Epithelial cell of esophagus (primary cell): ENCODE results near the gene NSMCE1.
A peak's percentile ranks its signal among the peaks of the same experiment; 100 is the strongest.
"Not testable (repeated sequence)": the region's sequence is repeated elsewhere in the genome, so short reads cannot be mapped to it uniquely, and the experiment has no call there.

ENCODE experiments used
- DNase-seq: peaks from one replicate; pipeline ENCODE4 v3.0.0; 2010; ENCODE audit warnings: low read depth
- H3K4me3 ChIP-seq: 2 replicates; pipeline ENCODE4 v1.5.1; 2011; ENCODE audit warnings: mild to moderate bottlenecking, low read length, control low read depth
- TF ChIP-seq, protein P1 (sequence below): IDR thresholded peaks from 2 replicates; pipeline ENCODE4 v1.5.1; 2011; ENCODE audit warnings: low read depth, mild to moderate bottlenecking, low read length, control low read depth, inconsistent platforms; ENCODE audit not compliant: insufficient read depth; ENCODE audit errors: missing control alignments

The NSMCE1 gene

DNA sequence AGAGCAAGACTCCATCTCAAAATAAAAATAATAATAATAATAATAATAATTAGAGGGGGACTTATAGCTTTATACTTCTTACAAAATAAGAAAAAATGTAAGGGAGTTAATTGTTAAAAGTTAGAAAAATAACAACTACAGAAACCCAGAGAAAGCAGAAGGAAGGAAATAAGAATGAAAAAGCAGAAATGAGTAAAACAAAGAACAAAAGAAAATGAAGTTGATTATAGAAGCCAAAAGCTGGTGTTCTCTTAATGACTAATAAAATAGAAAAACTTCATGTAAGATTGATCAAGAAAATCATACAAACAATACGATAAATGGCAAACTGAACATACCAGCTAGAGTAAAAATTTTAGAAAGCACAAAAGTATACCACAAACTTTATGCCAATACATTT lies 6.8 kb upstream of the NSMCE1 start:
- TF ChIP-seq, protein P1, sequence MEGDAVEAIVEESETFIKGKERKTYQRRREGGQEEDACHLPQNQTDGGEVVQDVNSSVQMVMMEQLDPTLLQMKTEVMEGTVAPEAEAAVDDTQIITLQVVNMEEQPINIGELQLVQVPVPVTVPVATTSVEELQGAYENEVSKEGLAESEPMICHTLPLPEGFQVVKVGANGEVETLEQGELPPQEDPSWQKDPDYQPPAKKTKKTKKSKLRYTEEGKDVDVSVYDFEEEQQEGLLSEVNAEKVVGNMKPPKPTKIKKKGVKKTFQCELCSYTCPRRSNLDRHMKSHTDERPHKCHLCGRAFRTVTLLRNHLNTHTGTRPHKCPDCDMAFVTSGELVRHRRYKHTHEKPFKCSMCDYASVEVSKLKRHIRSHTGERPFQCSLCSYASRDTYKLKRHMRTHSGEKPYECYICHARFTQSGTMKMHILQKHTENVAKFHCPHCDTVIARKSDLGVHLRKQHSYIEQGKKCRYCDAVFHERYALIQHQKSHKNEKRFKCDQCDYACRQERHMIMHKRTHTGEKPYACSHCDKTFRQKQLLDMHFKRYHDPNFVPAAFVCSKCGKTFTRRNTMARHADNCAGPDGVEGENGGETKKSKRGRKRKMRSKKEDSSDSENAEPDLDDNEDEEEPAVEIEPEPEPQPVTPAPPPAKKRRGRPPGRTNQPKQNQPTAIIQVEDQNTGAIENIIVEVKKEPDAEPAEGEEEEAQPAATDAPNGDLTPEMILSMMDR = no peak
- no peak overlapping the region for H3K4me3 ChIP-seq

DNA sequence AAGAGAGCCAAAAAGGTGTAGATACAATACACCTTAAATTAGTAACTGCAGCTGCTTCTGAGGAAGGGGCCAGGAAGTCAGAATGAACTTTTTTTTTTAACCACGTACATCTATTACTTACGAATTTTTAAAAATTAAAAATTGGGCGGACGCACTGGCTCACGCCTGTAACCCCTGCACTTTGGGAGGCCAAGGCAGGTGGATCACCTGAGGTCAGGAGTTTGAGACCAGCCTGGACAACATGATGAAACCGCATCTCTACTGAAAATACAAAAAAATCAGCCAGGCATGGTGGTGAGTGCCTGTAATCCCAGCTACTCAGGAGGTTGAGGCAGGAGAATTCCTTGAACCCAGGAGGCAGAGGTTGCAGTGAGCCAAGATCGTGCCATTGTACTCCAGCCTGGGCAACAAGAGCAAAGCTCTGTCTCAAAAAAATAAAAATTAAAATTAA lies 5.9 kb upstream of the NSMCE1 start:
- not testable (repeated sequence) for H3K4me3 ChIP-seq, DNase-seq

More for the DNA sequence above, 6.8 kb upstream of the NSMCE1 start:
- no peak for DNase-seq

DNA sequence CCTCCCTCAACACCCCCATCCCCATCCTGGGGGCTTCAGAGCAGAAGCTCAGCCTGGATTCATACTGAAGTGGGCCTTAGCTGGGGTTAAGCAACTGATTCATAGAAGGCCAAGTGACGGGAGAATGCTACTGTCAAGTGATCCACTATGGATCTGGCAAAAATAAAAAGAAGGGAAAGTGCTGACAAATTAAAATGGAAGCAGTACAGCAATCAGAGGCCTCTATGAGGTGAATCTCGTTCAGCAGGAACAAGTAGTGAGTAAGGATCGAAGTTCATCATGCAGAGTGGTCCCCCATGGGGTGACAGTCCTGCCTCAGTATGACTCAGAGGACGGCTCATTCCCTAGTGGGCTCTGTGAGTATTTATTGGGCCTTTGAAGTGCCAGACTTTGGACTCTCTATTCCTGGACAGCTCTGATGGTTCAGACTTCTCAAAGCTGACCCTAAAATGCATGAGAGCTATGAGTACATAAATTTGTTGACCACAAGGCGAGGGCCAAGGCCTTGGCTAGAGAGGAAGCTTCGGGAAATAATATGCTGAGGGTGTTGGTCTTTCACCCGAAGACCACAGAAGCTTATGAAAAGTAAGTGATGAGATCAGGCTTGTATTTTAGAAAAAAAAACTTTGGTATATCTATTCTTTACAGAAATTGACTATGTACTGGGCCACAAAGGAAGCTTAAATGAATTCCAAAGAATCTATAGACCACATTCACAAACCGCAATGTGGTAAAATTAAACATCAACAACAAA lies 5.3 kb upstream of the NSMCE1 start:
- no peak for DNase-seq
- TF ChIP-seq, protein P1 = no peak
- H3K4me3 ChIP-seq = no peak overlapping the region

DNA sequence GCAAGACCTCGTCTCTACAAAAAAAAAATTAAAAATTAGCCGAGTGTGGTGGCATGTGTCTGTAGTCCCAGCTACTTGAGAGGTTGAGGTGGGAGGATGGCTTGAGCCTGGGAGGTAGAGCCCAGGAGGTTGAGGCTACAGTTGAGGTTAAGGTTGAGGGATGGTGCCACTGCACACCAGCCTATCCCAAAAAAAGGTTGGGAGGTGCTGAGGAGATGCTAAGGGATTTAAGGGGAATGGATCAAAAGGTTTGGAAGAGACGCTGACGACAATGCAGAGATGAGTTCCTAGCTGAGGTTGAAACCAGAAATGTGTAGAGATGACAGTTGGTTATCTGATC lies 4.7 kb upstream of the NSMCE1 start:
- H3K4me3 ChIP-seq = no peak overlapping the region
- TF ChIP-seq, protein P1 = no peak
- no peak for DNase-seq

DNA sequence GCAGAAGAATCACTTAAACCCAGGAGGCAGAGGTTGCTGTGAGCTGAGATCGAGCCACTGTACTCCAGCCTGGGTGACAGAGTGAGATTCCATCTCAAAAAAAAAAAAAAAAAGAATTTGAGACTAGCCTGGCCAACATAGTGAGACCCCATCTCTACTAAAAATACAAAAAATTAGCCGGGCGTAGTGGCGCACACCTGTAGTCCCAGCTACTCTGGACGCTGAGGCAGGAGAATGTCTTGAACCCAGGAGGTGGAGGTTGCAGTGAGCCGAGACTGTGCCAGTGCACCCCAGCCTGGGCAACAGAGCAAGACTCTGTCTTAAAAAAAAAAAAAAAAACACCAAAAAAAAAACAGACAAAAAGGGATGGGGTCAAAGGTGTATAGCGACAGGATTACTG lies 4.1 kb upstream of the NSMCE1 start:
- DNase-seq, H3K4me3 ChIP-seq: not testable (repeated sequence)

DNA sequence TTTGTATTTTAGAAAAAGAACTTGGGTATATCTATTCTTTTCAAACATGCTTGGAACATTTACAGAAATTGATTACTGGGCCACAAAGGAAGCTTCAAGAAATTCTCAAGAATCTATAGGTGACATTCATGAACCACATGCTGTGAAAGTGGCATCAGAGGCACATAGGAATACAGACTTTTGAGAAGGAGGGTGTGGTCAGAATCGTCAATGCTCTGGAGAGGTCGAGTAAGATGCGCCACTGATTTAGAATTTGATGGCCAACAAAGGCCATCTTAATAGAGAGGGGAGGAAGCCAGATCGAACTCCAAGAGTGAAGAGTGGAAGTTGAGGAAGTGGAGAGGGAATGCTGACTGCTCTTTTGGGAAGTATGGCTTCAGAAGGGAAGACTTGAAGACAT lies 3.5 kb upstream of the NSMCE1 start:
- TF ChIP-seq, protein P1 = no peak
- no peak for DNase-seq
- no peak overlapping the region for H3K4me3 ChIP-seq

DNA sequence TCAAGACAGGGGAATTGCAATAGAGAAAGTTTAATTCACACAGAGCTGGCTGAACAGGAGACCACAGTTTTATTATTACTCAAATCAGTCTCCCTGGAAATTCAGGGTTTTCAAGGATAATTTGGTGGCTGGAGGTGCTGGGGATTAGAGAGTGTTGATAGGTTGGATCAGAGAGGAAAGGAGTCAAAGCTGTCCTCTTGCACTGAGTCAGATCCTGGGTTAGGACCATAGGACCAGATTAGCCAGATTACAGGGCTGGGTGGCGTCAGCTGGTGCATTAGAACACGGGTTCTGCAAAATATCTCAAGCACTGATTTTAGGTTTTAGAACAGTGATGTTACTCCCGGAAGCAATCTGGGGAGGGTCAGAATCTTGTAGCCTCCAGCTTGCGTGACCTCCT lies 1.8 kb upstream of the NSMCE1 start:
- TF ChIP-seq, protein P1 = no peak
- DNase-seq = no peak

DNA sequence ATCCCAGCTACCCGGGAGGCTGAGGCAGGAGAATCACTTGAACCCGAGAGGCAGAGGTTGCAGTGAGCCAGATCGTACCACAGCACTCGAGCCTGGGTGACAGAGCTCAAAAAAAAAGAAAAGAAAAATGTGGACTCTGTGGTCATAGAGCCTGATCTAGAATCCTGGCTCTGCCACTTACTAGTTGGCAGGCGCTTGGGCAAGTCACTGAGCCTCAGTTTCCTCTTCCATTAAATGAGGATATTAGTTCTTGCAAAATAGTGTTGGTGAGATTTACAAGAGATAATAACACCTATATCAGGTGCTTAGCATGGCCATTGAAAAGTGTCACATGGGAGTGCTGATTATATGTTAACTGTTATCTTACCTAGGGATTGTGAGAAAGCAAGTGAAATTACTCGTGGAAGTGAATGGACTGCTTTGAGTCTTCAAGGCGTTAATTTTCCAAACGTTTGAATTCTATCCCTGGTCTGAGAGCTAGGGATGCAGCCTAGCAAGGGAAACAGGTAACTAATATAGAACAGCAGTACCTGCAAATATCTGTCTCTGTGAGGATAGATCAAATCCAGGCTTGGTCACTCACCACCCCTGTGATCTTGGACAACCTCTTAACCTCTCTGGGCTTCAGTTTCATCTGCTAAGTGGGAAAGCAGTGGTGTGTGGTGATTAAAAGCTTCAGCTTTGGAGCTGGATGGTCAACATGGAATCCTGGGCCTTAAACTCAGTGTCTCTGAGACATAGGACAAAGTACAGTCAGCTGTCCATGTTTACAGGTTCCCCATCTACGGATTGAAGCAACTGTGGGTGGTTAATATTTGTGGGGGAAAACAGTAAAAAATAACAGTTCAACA lies 953 bp upstream of the NSMCE1 start:
- TF ChIP-seq, protein P1 = no peak
- no peak for DNase-seq
- H3K4me3 ChIP-seq = peak overlapping the region; percentile 95

More for the DNA sequence above, 1.8 kb upstream of the NSMCE1 start:
- H3K4me3 ChIP-seq = no peak overlapping the region
